GM19240 (cell line): Measurements from ENCODE around the gene UTS2.

Source experiments
- DNase-seq: peaks from one replicate; pipeline ENCODE4 v3.0.0; 2011; ENCODE audit warnings: low spot score; ENCODE audit not compliant: insufficient read length

The UTS2 gene, protein sequence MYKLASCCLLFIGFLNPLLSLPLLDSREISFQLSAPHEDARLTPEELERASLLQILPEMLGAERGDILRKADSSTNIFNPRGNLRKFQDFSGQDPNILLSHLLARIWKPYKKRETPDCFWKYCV

DNA sequence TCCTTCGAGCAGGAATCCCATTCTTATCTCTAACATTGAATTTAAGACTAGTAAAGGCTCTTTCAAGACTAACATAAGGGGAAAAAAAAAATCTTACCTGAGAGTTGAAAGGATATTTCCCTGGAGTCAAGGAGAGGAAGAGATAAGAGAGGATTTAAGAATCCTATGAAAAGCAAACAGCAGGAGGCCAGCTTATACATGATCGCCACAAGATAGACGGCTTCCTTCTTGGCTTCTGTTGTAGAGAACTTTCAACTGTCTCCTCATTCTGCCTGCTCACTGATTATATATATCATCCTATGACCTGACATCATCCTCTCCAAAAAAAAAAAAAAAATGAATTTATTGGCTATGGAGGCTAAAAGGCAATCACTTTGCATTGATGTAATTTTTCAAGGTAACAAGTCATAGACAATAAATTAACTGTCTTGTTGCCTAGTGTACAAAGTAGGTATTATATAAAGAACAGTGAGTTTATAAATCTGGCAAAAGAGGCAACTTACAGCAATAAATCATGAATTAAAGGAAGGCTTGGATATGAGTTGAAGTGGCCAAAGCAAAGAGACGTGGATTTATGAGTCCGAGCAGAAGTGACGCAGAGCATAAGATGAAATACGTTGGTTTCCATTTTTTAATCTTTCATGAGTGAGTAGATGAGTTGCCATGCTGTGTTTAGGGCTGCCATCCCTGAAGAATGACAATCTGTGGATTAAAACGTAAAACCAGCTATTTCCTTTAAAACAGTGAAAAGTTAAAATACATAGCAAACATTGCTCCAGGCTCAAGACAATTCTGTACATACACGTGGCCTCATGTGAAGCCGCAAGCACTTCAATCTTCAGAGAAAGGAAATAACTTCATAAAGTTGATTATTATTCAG is at the start of gene UTS2:
Gene UTS2 (minus strand): TSS at position 262 of the 880 bp plus-strand sequence. CDS start 62 bp downstream, at position 200.
- DNase-seq = no peak

DNA sequence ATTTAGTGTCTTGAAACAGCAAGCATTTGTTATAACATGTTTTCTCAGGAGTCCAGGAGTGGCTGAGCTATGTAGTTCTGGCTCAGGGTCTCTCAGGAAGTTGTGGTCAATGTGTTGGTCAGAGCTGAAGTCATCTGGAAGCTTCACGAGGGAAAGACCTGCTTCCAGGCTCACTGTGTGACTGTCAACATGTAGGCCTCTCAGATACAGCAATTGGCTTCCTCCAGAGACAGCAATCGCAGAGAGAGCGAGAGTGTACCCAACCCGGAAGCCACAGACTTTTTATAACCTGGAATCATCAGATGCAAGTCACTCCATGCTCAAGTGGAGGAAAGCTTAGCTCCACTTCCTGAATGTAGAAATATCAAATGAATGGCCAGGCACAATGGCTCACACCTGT is 46.9 kb upstream of the UTS2 start:
- DNase-seq = no peak

DNA sequence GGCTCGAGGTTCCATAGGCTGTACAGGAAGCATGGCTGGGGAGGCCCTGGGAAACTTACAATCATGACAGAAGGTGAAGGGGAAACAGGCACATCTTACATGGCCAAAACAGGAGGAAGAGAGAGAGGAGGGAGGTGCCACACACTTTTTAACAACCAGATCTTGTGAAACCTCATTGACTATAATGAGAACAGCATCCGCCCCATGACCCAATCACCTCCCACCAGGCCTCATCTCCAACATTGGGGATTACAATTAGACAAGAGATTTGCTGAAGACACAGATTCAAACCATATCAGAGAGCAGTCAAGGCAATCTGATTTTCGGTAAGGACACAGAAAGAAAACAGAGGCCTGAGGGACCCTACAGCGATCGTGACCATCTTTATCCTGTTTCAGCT is 46.1 kb upstream of the UTS2 start:
- DNase-seq = no peak

DNA sequence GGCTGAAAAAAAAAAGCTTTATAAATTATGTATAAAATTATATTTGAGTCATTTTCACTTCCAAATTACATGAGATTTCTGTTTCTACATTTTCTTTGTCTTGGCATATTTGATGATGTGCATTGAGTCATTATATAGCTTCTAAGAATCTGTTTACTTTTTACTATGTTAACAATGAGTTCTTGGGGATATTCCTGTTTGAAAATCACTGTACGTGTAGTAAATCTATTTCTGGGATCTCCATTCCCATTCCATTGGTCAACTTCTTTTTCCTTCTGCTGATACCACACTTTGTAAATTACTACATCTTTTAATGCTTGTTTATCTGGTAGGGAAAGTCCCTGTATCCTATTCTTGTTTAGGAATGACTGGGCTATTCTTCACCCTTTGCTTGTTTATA is 44.1 kb upstream of the UTS2 start:
- no peak for DNase-seq

DNA sequence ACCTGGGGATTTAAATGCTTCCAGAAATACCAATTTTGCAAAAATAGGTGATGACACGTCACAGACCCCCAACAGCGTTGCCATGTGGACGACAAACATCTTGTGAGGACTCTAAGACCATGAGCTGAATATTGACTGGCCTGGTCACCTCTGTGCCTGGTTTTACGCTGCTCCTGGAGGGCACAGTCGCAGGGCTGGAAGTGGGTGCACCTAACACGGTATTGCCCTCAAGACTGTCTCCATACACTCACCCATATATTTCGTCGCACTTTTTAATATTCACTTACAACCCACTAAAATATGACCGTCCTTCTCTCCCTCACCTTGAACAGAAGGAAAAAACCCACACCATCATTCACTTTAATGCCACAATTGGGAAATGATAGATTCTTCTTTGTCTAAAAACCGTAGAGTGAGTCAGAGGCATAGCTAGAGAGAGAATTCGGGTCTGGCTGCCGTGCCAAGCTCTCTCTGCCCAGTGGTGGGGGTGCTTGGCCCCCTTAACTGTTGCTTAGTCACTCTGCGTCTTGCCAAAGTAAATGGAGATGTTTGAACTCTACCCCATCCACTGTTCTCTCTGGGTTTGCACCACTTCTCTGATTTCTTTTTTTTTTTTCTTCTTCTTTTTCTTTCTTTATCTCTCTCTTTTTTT is 40.8 kb upstream of the UTS2 start:
- no peak for DNase-seq

DNA sequence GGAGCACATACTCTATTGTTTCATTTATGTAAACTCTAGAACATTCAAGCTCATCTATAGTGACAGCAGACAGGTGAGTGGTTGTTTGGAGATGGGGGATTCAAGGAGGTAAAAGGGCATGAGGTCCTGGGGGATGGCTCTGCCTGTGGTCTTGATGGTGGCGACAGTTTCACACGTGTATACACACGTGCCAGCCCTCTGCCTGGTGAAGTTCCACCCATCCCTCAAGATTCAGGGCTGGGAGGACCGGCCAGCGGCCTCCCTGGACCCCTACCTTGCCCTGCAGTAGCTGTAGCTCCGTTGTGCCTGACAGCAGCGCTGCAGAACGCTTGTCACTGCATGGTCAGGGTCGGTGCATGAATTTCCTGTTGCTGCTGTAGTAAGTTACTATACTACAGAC is 38.9 kb upstream of the UTS2 start:
- DNase-seq = no peak

DNA sequence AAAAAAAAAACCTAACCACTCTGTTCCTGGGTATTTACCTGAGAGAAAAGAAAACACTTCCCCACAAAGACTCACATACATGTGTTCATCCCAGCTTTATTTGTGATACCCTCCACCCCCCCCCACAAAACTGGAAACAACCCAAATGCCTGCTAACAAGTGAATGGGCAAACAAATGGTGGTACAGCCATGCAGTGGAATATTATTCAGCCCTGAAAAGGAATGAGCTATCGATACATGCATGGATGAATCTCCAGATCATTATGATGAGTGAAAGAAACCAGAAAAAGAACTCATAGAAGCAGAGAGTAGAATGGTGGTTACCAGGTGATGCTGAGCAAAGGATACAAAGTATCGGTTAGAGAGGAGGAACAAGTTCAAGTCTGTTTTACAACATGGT is 38.0 kb upstream of the UTS2 start:
- no peak for DNase-seq

GRCh38 chr1:7888248-7889081 is 35.6 kb upstream of the UTS2 start:
- DNase-seq = no peak

DNA sequence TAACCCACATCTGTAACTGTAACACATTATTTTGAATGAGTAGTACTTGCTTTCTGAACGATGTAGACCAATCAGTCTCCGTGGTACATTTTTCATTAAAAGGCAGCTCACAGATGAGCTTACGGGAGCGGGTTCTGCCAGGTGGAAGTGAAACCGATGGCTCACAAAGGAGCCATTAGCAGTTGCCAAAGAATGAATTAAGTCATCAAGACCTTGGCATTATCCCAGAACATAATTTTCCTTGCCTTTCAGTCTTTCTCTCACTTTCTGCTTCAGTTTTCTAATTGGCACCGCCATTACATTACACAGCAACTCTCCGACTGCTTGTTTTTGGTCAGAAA is 33.5 kb upstream of the UTS2 start:
- DNase-seq = no peak

- DNase-seq = no peak
These were observed 32.9 kb upstream of the UTS2 start for GRCh38 chr1:7885513-7886404.

- no peak for DNase-seq
These were observed 31.9 kb upstream of the UTS2 start for GRCh38 chr1:7884757-7885156.

- DNase-seq = no peak
These were observed 26.4 kb upstream of the UTS2 start for GRCh38 chr1:7879228-7879627.

DNA sequence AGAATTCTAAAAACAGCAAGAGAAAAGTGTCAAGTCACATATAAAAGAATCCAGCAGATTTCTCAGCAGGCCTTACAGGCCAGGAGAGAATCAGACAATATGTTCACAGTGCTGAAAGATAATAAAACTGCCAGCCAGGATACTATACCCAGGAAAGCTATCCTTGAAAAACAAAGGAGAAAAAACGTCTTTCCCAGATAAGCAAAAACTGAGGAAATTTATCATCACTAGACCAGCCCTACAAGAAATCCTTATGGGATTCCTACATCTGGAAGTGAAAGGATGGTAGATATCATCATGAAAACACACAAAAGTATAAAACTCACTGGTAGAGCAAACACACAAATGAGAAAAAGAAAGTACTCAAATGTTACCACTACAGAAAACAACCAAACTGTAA is 25.2 kb upstream of the UTS2 start:
- no peak for DNase-seq

- no peak for DNase-seq
These were observed 21.2 kb upstream of the UTS2 start for GRCh38 chr1:7873801-7874795.

GRCh38 chr1:7871136-7871535 is 18.3 kb upstream of the UTS2 start:
- DNase-seq = no peak

DNA sequence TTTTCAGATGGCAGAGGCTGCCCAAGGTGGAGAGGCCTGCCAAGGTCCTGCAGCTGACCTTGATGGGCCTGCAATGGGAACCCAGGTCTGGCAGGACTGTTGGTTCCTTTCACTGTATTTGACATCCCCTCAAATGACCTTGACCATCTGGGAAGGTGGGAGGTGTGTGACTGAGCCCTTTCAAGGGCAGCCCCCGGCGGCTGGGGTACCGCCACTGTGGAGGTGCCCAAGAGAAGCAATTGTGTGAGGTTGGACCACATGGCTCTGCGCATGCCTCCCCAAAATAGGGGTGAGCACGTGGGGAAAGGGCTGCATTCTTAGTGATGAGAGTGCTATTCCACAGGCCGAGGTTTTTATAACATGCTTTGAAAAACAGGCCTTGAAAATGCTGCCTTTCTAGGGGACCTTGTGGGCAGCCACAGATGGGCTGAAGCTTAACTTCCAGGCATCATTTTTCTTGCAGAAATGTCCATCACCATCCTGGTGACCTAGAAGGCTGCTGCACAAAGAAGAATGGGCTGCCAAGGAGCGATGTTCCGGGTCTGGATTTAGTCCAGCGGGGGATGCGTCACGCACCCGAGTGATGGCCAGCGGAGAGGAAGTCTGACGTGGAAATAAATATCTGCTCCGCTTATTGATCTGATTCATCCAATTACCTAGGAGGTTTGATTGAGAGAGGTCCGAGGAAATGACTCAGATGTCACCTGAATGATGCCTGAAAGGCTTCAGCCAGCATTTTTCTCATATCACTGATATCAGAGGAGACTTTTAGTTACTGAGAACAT is 16.5 kb upstream of the UTS2 start:
- DNase-seq = no peak

DNA sequence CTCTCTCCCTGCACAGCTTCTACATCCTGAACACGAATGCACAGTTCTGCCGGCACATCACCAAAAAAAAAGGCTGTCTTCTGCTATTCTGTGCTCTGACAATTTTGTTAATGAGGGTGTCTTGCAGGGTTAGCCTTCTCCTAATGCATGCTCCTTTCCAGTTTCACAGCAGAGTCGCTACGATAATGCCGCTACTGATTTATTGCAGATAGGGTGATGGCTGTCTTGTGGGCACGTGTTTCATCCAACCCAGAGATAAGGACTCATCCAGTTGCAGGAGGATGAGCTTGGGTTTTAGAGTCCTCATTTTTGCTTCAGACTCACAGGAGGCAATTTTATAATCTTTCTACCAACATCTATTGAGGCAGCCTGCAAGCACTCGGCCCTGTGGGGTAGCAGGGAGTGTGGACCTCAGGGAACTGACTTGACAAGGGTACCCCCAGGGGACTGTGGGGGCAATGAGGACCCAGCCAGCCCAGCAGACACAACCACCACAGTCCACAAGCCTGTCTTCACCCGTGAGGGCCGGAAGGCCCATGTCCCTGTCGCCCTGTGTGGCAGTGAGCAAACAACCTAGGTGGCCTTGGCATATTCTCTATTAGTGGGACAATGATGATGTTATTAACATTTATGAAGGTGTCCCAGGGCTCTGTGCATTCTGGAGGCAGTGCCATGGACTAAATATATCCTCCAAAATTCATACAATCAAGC is 15.4 kb upstream of the UTS2 start:
- no peak for DNase-seq

DNA sequence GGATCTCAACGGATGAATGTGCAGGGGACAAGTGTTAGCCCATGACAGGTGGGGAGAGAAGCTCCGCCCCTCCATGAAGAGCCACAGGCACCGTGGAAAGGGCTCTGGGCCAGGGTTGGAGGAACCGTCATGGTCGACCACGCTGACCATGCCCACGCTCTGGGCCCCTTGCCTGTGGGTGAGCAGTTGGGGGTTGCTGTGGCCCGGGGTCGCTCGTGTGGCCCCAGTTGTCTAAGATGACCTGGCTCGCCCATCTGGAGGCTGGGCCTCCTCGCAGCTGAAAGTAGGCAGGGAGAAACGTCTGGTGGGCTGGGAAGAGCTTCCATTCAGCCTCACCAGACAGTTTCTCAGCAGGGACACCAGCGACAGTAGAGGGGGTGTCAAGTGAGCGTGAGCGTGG is 13.1 kb upstream of the UTS2 start:
- DNase-seq = no peak
